Measurements from ENCODE around the gene CUX1. TPM values are rescaled to one million over a fixed set of nuclear protein-coding genes. Genes with fewer than 3 reads are reported as not detected.
A peak's percentile ranks its signal among the peaks of the same experiment; 100 is the strongest.

CUX1 gene
- polyA plus RNA-seq, 3 donors from 2014 or later, result 3.1 to 25.9 (median 12.5) TPM

GRCh38 chr7:102251531-102252365, 434.3 kb downstream of the CUX1 start:
- H3K4me1 Mint-ChIP-seq, result peaks cover 3 to 6% of the 10 kb centered on the region in 2 donors
- H3K9me3 Mint-ChIP-seq, result no peaks in the 10 kb centered on the region
- no peak overlapping the region for H3K4me3 Mint-ChIP-seq
- H3K36me3 Mint-ChIP-seq, result peaks cover 9 to 19% (median 14%) of the 10 kb centered on the region in 3 donors
- DNase-seq, result no peak
- H3K27ac Mint-ChIP-seq, result no peak overlapping the region
- H3K27me3 Mint-ChIP-seq (ENCODE audit: low read depth in 3 of 3), result peaks cover 0 to 2% (median 0%) of the 10 kb centered on the region in 3 donors

GRCh38 chr7:102252366-102252982, 435.0 kb downstream of the CUX1 start:
- Mint-ChIP-seq H3K36me3 (peaks cover 9 to 14% (median 10%) of the 10 kb centered on the region in 3 donors), H3K27ac (no peak overlapping the region), H3K9me3 (no peaks in the 10 kb centered on the region), H3K27me3 (ENCODE audit: low read depth in 3 of 3) (peaks cover 0 to 2% (median 0%) of the 10 kb centered on the region in 3 donors), H3K4me3 (no peak overlapping the region), H3K4me1 (peaks cover 3 to 6% of the 10 kb centered on the region in 2 donors)
- DNase-seq, result no peak

GRCh38 chr7:102253066-102253972, 435.9 kb downstream of the CUX1 start:
- H3K27me3 Mint-ChIP-seq (ENCODE audit: low read depth in 3 of 3), result peaks cover 0 to 2% (median 0%) of the 10 kb centered on the region in 3 donors
- H3K4me3 Mint-ChIP-seq, result no peak overlapping the region
- no peak for DNase-seq
- H3K27ac Mint-ChIP-seq, result no peak overlapping the region
- peaks cover 3 to 6% of the 10 kb centered on the region in 2 donors for H3K4me1 Mint-ChIP-seq
- H3K36me3 Mint-ChIP-seq, result peaks cover 9 to 14% (median 10%) of the 10 kb centered on the region in 3 donors
- no peaks in the 10 kb centered on the region for H3K9me3 Mint-ChIP-seq

GRCh38 chr7:102253973-102254370, 436.5 kb downstream of the CUX1 start:
- H3K9me3 Mint-ChIP-seq, result no peaks in the 10 kb centered on the region
- no peak overlapping the region for H3K4me3 Mint-ChIP-seq
- H3K4me1 Mint-ChIP-seq, result peaks cover 3 to 6% of the 10 kb centered on the region in 2 donors
- H3K36me3 Mint-ChIP-seq, result peaks cover 9 to 14% (median 10%) of the 10 kb centered on the region in 3 donors
- no peak for DNase-seq
- peaks cover 0 to 2% (median 0%) of the 10 kb centered on the region in 3 donors for H3K27me3 Mint-ChIP-seq (ENCODE audit: low read depth in 3 of 3)
- H3K27ac Mint-ChIP-seq, result no peak overlapping the region

- Mint-ChIP-seq H3K4me1 (peaks cover 3 to 6% of the 10 kb centered on the region in 2 donors), H3K36me3 (peaks cover 7 to 11% (median 9%) of the 10 kb centered on the region in 3 donors), H3K27ac (no peak overlapping the region), H3K27me3 (ENCODE audit: low read depth in 3 of 3) (peaks cover 0 to 2% (median 0%) of the 10 kb centered on the region in 3 donors), H3K9me3 (no peaks in the 10 kb centered on the region), H3K4me3 (no peak overlapping the region)
- DNase-seq, result no peak
Measured at GRCh38 chr7:102254521-102254920, 437.1 kb downstream of the CUX1 start.

GRCh38 chr7:102255501-102255900, 438.1 kb downstream of the CUX1 start:
- Mint-ChIP-seq H3K27ac (no peak overlapping the region), H3K27me3 (ENCODE audit: low read depth in 3 of 3) (peaks cover 0 to 2% (median 0%) of the 10 kb centered on the region in 3 donors), H3K36me3 (peaks cover 1 to 2% (median 2%) of the 10 kb centered on the region in 3 donors), H3K4me3 (no peak overlapping the region), H3K4me1 (peaks cover 3 to 6% of the 10 kb centered on the region in 2 donors), H3K9me3 (no peaks in the 10 kb centered on the region)
- no peak for DNase-seq

- no peak overlapping the region for H3K4me3 Mint-ChIP-seq
- no peaks in the 10 kb centered on the region for H3K9me3 Mint-ChIP-seq
- peaks cover 3 to 6% of the 10 kb centered on the region in 2 donors for H3K4me1 Mint-ChIP-seq
- H3K36me3 Mint-ChIP-seq, result no peaks in the 10 kb centered on the region
- peaks cover 0 to 4% (median 0%) of the 10 kb centered on the region in 3 donors for H3K27me3 Mint-ChIP-seq (ENCODE audit: low read depth in 3 of 3)
- no peak for DNase-seq
- no peak overlapping the region for H3K27ac Mint-ChIP-seq
Measured at GRCh38 chr7:102255916-102256315, 438.5 kb downstream of the CUX1 start.

GRCh38 chr7:102258073-102258748, 440.8 kb downstream of the CUX1 start:
- Mint-ChIP-seq H3K4me3 (no peak overlapping the region), H3K36me3 (no peaks in the 10 kb centered on the region), H3K27ac (no peak overlapping the region), H3K4me1 (no peaks in the 10 kb centered on the region), H3K9me3 (no peaks in the 10 kb centered on the region), H3K27me3 (ENCODE audit: low read depth in 3 of 3) (peaks cover 0 to 2% (median 0%) of the 10 kb centered on the region in 3 donors)
- DNase-seq, result no peak

- no peak overlapping the region for H3K27ac Mint-ChIP-seq
- peaks cover 0 to 2% (median 0%) of the 10 kb centered on the region in 3 donors for H3K27me3 Mint-ChIP-seq (ENCODE audit: low read depth in 3 of 3)
- no peaks in the 10 kb centered on the region for H3K36me3 Mint-ChIP-seq
- no peaks in the 10 kb centered on the region for H3K4me1 Mint-ChIP-seq
- DNase-seq, result no peak
- no peaks in the 10 kb centered on the region for H3K9me3 Mint-ChIP-seq
- no peak overlapping the region for H3K4me3 Mint-ChIP-seq
Measured at GRCh38 chr7:102258749-102259107, 441.3 kb downstream of the CUX1 start.

- no peak overlapping the region for H3K27ac Mint-ChIP-seq
- H3K27me3 Mint-ChIP-seq (ENCODE audit: low read depth in 3 of 3), result peaks cover 0 to 4% (median 2%) of the 10 kb centered on the region in 3 donors
Measured at GRCh38 chr7:102260856-102261255, 443.4 kb downstream of the CUX1 start.

GRCh38 chr7:102261451-102261850, 444.0 kb downstream of the CUX1 start:
- DNase-seq, result no peak
- Mint-ChIP-seq H3K36me3 (no peaks in the 10 kb centered on the region), H3K9me3 (no peaks in the 10 kb centered on the region), H3K4me1 (no peaks in the 10 kb centered on the region), H3K27me3 (ENCODE audit: low read depth in 3 of 3) (peaks cover 0 to 4% (median 2%) of the 10 kb centered on the region in 3 donors), H3K4me3 (no peak overlapping the region), H3K27ac (peak overlapping the region in 1 of 6 donors; percentile 77)

More at GRCh38 chr7:102260856-102261255, 443.4 kb downstream of the CUX1 start:
- Mint-ChIP-seq H3K9me3 (no peaks in the 10 kb centered on the region), H3K4me3 (no peak overlapping the region), H3K4me1 (no peaks in the 10 kb centered on the region), H3K36me3 (no peaks in the 10 kb centered on the region)
- DNase-seq, result no peak

GRCh38 chr7:102262546-102262945, 445.1 kb downstream of the CUX1 start:
- Mint-ChIP-seq H3K36me3 (no peaks in the 10 kb centered on the region), H3K4me1 (no peaks in the 10 kb centered on the region), H3K4me3 (no peak overlapping the region), H3K9me3 (no peaks in the 10 kb centered on the region), H3K27ac (no peak overlapping the region), H3K27me3 (ENCODE audit: low read depth in 3 of 3) (peaks cover 0 to 4% (median 2%) of the 10 kb centered on the region in 3 donors)
- no peak for DNase-seq

GRCh38 chr7:102264367-102264891, 447.0 kb downstream of the CUX1 start:
- Mint-ChIP-seq H3K36me3 (no peaks in the 10 kb centered on the region), H3K9me3 (no peaks in the 10 kb centered on the region), H3K4me3 (no peak overlapping the region), H3K27ac (peak overlapping the region in 1 of 6 donors; percentile 22), H3K4me1 (no peaks in the 10 kb centered on the region), H3K27me3 (ENCODE audit: low read depth in 3 of 3) (peaks cover 2 to 4% (median 4%) of the 10 kb centered on the region in 3 donors)
- no peak for DNase-seq

Data from immature natural killer cell (primary cell).